HepG2 (cell line): ENCODE measurements around the gene COQ8A. TPM values are rescaled to one million over a fixed set of nuclear protein-coding genes. Genes with fewer than 3 reads are reported as not detected.

Experiments used
- ARID2 ChIP-seq: sonication (generic); formaldehyde crosslinking; IDR thresholded peaks from 2 replicates; pipeline ENCODE4 v1.8.1; 2022; ENCODE audit warnings: mild to moderate bottlenecking, missing genetic modification reagents, borderline replicate concordance
- BRCA1 ChIP-seq: sonication (generic); formaldehyde crosslinking; IDR thresholded peaks from 2 replicates; pipeline ENCODE4 v1.4.0; 2020; ENCODE audit warnings: missing genetic modification reagents
- CC2D1A ChIP-seq: sonication (generic); formaldehyde crosslinking; IDR thresholded peaks from 2 replicates; pipeline ENCODE4 v1.8.1; 2023; ENCODE audit warnings: mild to moderate bottlenecking, missing genetic modification reagents
- ETV6 ChIP-seq: sonication (generic); formaldehyde crosslinking; conservative IDR thresholded peaks from 2 replicates; pipeline ENCODE4 v1.4.0; 2020; ENCODE audit warnings: missing genetic modification reagents
- HNRNPLL ChIP-seq: fragments of 200-400 bp; formaldehyde crosslinking; IDR thresholded peaks from 2 replicates; pipeline ENCODE4 v1.6.1; 2017; ENCODE audit warnings: mild to moderate bottlenecking, low read depth, low read length; ENCODE audit not compliant: poor library complexity, severe bottlenecking
- NAIF1 ChIP-seq: sonication (generic); formaldehyde crosslinking; IDR thresholded peaks from 2 replicates; pipeline ENCODE4 v1.5.0; 2020; ENCODE audit warnings: mild to moderate bottlenecking, missing genetic modification reagents, borderline replicate concordance
- NR3C1 ChIP-seq: sonication (generic); formaldehyde crosslinking; IDR thresholded peaks from 2 replicates; pipeline ENCODE4 v1.4.0; 2020; ENCODE audit warnings: missing genetic modification reagents
- SCMH1 ChIP-seq: sonication (generic); formaldehyde crosslinking; IDR thresholded peaks from 2 replicates; pipeline ENCODE4 v1.9.0; 2021; ENCODE audit warnings: missing genetic modification reagents, mild to moderate bottlenecking, borderline replicate concordance
- SP5 ChIP-seq: IDR thresholded peaks from 2 replicates; pipeline ENCODE4 v1.6.1; 2016; ENCODE audit warnings: low read depth, borderline replicate concordance
- TBP ChIP-seq: sonication (generic); formaldehyde crosslinking; IDR thresholded peaks from 2 replicates; pipeline ENCODE4 v1.5.0; 2020; ENCODE audit warnings: missing genetic modification reagents
- ZBTB38 ChIP-seq: sonication (generic); formaldehyde crosslinking; IDR thresholded peaks from 2 replicates; pipeline ENCODE4 v1.5.1; 2020; ENCODE audit warnings: mild to moderate bottlenecking, missing genetic modification reagents
- ZBTB8A ChIP-seq: sonication (generic); formaldehyde crosslinking; IDR thresholded peaks from 2 replicates; pipeline ENCODE4 v1.4.0; 2020; ENCODE audit warnings: mild to moderate bottlenecking, low read depth, missing genetic modification reagents, borderline replicate concordance
- ZNF605 ChIP-seq: sonication (generic); formaldehyde crosslinking; IDR thresholded peaks from 2 replicates; pipeline ENCODE4 v1.8.0; 2022; ENCODE audit warnings: mild to moderate bottlenecking, missing genetic modification reagents
- polyA plus RNA-seq, 8 experiments: library from polyadenylated mRNA; depleted of rRNA in 3 of 8; stranded (reverse) in 7 of 8; unstranded in 1 of 8; fragments of >200 nt; fragmentation: Illumina TruSeq in 4 of 8; extraction: Trizol in 4 of 8; gene quantifications; 2 replicates each; pipeline versions ENCODE4 v1.2.1 to v1.2.3, GENCODE V29; 2011 to 2016; ENCODE audit warnings: low read depth in 4 of 8, missing spikeins in 1 of 8, mixed read lengths in 1 of 8; ENCODE audit not compliant: insufficient read depth in 1 of 8
- total RNA-seq, 5 experiments: library from RNA; depleted of rRNA; stranded (reverse); fragments of >200 nt; fragmentation: Illumina TruSeq; extraction: Trizol; gene quantifications; 2 replicates each; pipeline ENCODE4 v1.2.3, GENCODE V29; 2016; ENCODE audit warnings: low read depth in 1 of 5
- TF ChIP-seq, protein P1 (sequence below): IDR thresholded peaks from 2 replicates; pipeline ENCODE4 v1.6.1; 2016; ENCODE audit warnings: missing genetic modification reagents, missing compliant biosample characterization
- TF ChIP-seq, protein P2 (sequence below): sonication (generic); formaldehyde crosslinking; IDR thresholded peaks from 2 replicates; pipeline ENCODE4 v1.8.1; 2023; ENCODE audit warnings: mild to moderate bottlenecking, inconsistent platforms, moderate library complexity, missing genetic modification reagents, borderline replicate concordance
- TF ChIP-seq, protein P3 (sequence below): sonication (generic); formaldehyde crosslinking; IDR thresholded peaks from 2 replicates; pipeline ENCODE4 v1.5.0; 2020; ENCODE audit warnings: mild to moderate bottlenecking, missing genetic modification reagents, moderate library complexity
- TF ChIP-seq, protein P4 (sequence below): sonication (generic); formaldehyde crosslinking; IDR thresholded peaks from 2 replicates; pipeline ENCODE4 v1.5.0; 2020; ENCODE audit warnings: missing genetic modification reagents, mild to moderate bottlenecking, borderline replicate concordance
- TF ChIP-seq, protein P5 (sequence below): sonication (generic); formaldehyde crosslinking; IDR thresholded peaks from 2 replicates; pipeline ENCODE4 v1.5.1; 2020; ENCODE audit warnings: mild to moderate bottlenecking, missing genetic modification reagents, borderline replicate concordance
- TF ChIP-seq, protein P6 (sequence below): sonication (generic); formaldehyde crosslinking; IDR thresholded peaks from 2 replicates; pipeline ENCODE4 v1.8.1; 2023; ENCODE audit warnings: mild to moderate bottlenecking, missing genetic modification reagents, borderline replicate concordance
- TF ChIP-seq, protein P7 (sequence below): sonication (generic); formaldehyde crosslinking; IDR thresholded peaks from 2 replicates; pipeline ENCODE4 v1.4.0; 2020; ENCODE audit warnings: mild to moderate bottlenecking, missing genetic modification reagents

The COQ8A gene
- total and polyA plus RNA-seq, 2 of the 13 experiments (the other 11 are each of a cell fraction or from before 2014, with no cell fraction given) = 60.4 to 88.7 TPM

DNA sequence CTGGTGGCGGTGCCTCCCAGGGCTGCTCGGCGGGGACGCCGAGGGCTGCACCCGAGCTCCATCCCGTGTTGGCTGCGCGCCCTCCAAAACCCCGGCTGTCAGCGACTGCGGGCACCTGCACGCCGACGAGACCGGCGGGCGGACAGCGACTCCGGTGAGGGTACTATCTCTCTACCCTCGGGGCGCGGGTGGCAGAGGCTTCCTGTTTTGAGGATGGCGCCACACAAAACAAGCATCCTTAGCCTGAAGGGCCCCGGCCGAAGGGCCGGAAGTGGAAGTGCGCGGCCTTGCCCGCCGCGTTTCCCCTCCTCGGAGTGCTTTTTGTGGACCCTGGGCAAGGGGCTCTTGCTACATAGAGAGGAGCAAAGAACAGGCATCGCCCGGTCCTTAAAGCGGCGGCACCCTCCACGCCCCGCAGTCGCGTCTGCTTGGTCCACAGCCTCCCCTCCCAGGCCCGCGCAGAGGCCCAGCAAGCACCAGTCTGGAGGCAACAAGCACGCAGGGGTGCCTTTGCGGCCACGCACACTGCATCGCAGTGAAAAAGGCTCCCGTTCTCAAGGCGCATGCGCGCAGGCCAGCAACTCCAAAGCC lies 561 bp upstream of the COQ8A start (continued):
- TF ChIP-seq, protein P1, sequence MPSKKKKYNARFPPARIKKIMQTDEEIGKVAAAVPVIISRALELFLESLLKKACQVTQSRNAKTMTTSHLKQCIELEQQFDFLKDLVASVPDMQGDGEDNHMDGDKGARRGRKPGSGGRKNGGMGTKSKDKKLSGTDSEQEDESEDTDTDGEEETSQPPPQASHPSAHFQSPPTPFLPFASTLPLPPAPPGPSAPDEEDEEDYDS (CRISPR knock-in tag) = peak; percentile 94; the same call in 1 of the 2 replicates
- peak; percentile 96 for TF ChIP-seq ZNF605
- TF ChIP-seq, protein P2, sequence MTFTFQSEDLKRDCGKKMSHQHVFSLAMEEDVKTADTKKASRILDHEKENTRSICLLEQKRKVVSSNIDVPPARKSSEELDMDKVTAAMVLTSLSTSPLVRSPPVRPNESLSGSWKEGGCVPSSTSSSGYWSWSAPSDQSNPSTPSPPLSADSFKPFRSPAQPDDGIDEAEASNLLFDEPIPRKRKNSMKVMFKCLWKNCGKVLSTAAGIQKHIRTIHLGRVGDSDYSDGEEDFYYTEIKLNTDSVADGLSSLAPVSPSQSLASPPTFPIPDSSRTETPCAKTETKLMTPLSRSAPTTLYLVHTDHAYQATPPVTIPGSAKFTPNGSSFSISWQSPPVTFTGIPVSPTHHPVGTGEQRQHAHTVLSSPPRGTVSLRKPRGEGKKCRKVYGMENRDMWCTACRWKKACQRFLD (CRISPR knock-in tag) = no peak
- no peak for TF ChIP-seq SCMH1 (CRISPR knock-in tag)
- TF ChIP-seq, protein P3, sequence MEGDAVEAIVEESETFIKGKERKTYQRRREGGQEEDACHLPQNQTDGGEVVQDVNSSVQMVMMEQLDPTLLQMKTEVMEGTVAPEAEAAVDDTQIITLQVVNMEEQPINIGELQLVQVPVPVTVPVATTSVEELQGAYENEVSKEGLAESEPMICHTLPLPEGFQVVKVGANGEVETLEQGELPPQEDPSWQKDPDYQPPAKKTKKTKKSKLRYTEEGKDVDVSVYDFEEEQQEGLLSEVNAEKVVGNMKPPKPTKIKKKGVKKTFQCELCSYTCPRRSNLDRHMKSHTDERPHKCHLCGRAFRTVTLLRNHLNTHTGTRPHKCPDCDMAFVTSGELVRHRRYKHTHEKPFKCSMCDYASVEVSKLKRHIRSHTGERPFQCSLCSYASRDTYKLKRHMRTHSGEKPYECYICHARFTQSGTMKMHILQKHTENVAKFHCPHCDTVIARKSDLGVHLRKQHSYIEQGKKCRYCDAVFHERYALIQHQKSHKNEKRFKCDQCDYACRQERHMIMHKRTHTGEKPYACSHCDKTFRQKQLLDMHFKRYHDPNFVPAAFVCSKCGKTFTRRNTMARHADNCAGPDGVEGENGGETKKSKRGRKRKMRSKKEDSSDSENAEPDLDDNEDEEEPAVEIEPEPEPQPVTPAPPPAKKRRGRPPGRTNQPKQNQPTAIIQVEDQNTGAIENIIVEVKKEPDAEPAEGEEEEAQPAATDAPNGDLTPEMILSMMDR = peak; percentile 12; the same call in 1 of the 2 replicates
- no peak for TF ChIP-seq NR3C1 (CRISPR knock-in tag)
- TF ChIP-seq SP5 (CRISPR knock-in tag) = 0 out of 2 replicates have a peak, but pooled peaks have one; percentile 2
- no peak; the same call in 1 of the 2 replicates for TF ChIP-seq BRCA1 (CRISPR knock-in tag)
- TF ChIP-seq TBP (CRISPR knock-in tag) = no peak
- TF ChIP-seq, protein P4, sequence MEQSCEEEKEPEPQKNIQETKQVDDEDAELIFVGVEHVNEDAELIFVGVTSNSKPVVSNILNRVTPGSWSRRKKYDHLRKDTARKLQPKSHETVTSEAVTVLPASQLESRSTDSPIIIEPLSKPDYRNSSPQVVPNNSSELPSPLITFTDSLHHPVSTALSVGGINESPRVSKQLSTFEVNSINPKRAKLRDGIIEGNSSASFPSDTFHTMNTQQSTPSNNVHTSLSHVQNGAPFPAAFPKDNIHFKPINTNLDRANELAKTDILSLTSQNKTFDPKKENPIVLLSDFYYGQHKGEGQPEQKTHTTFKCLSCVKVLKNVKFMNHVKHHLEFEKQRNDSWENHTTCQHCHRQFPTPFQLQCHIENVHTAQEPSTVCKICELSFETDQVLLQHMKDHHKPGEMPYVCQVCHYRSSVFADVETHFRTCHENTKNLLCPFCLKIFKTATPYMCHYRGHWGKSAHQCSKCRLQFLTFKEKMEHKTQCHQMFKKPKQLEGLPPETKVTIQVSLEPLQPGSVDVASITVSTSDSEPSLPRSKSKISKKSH (CRISPR knock-in tag) = no peak; the same call in 1 of the 2 replicates
- TF ChIP-seq ETV6 = no peak
- TF ChIP-seq ZBTB38 = 0 out of 2 replicates have a peak, but pooled peaks have one; percentile 51
- TF ChIP-seq ZBTB8A = 0 out of 2 replicates have a peak, but pooled peaks have one; percentile 43
- TF ChIP-seq, protein P5, sequence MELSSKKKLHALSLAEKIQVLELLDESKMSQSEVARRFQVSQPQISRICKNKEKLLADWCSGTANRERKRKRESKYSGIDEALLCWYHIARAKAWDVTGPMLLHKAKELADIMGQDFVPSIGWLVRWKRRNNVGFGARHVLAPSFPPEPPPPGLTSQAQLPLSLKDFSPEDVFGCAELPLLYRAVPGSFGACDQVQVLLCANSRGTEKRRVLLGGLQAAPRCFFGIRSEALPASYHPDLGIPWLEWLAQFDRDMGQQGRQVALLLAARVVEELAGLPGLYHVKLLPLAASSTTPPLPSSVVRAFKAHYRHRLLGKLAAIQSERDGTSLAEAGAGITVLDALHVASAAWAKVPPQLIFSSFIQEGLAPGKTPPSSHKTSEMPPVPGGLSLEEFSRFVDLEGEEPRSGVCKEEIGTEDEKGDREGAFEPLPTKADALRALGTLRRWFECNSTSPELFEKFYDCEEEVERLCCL (CRISPR knock-in tag) = 0 out of 2 replicates have a peak, but pooled peaks have one; percentile 17
- peak; percentile 72; the same call in 1 of the 2 replicates for TF ChIP-seq ARID2 (CRISPR knock-in tag)
- peak; percentile 36; the same call in 1 of the 2 replicates for TF ChIP-seq NAIF1 (CRISPR knock-in tag)
- peak; percentile 61 for TF ChIP-seq HNRNPLL
- TF ChIP-seq, protein P6, sequence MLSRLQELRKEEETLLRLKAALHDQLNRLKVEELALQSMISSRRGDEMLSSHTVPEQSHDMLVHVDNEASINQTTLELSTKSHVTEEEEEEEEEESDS = no peak
- TF ChIP-seq CC2D1A (CRISPR knock-in tag) = peak; percentile 97
- TF ChIP-seq, protein P7, sequence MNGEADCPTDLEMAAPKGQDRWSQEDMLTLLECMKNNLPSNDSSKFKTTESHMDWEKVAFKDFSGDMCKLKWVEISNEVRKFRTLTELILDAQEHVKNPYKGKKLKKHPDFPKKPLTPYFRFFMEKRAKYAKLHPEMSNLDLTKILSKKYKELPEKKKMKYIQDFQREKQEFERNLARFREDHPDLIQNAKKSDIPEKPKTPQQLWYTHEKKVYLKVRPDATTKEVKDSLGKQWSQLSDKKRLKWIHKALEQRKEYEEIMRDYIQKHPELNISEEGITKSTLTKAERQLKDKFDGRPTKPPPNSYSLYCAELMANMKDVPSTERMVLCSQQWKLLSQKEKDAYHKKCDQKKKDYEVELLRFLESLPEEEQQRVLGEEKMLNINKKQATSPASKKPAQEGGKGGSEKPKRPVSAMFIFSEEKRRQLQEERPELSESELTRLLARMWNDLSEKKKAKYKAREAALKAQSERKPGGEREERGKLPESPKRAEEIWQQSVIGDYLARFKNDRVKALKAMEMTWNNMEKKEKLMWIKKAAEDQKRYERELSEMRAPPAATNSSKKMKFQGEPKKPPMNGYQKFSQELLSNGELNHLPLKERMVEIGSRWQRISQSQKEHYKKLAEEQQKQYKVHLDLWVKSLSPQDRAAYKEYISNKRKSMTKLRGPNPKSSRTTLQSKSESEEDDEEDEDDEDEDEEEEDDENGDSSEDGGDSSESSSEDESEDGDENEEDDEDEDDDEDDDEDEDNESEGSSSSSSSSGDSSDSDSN (CRISPR knock-in tag) = peak; percentile 86
